ENCODE data around the gene PROB1. TPM values are rescaled to one million over a fixed set of nuclear protein-coding genes. Genes with fewer than 3 reads are reported as not detected.

The PROB1 gene
- total RNA-seq, 3 donors from 2014 or later: 0.58 to 0.98 (median 0.94) TPM

- ATAC-seq: no peak
- no peak for TF ChIP-seq CTCF (IDR thresholded peaks at IDR 0.05)
- H3K36me3 ChIP-seq (ENCODE audit: low read depth): no peaks in the 10 kb centered on the region
- no peaks in the 10 kb centered on the region for H3K9me3 ChIP-seq
- DNase-seq: no peak
- peaks cover 3% of the 10 kb centered on the region for H3K4me1 ChIP-seq (ENCODE audit: low read depth)
- intact Hi-C loops (cut with DNase I, micrococcal nuclease): no loop called here
- no peak overlapping the region for H3K4me3 ChIP-seq
Observed at GRCh38 chr5:139435676-139436075, 40.8 kb upstream of the PROB1 start.

- Histone ChIP-seq H3K9me3 (no peaks in the 10 kb centered on the region), H3K4me1 (ENCODE audit: low read depth) (no peaks in the 10 kb centered on the region), H3K4me3 (no peak overlapping the region), H3K36me3 (ENCODE audit: low read depth) (no peaks in the 10 kb centered on the region)
- intact Hi-C loops (cut with DNase I, micrococcal nuclease): no loop called here
- TF ChIP-seq CTCF (IDR thresholded peaks at IDR 0.05): no peak
- ATAC-seq (no peak), DNase-seq (no peak)
Observed at GRCh38 chr5:139431706-139432105, 36.8 kb upstream of the PROB1 start.

GRCh38 chr5:139430015-139430414 lies 35.1 kb upstream of the PROB1 start:
- TF ChIP-seq CTCF (IDR thresholded peaks at IDR 0.05): no peak
- no peaks in the 10 kb centered on the region for H3K9me3 ChIP-seq
- H3K4me1 ChIP-seq (ENCODE audit: low read depth): no peaks in the 10 kb centered on the region
- ATAC-seq (no peak), DNase-seq (no peak)
- no peak overlapping the region for H3K4me3 ChIP-seq
- H3K36me3 ChIP-seq (ENCODE audit: low read depth): no peaks in the 10 kb centered on the region
- intact Hi-C loops (cut with DNase I, micrococcal nuclease): no loop called here

- DNase-seq: no peak
- no peaks in the 10 kb centered on the region for H3K9me3 ChIP-seq
Observed at GRCh38 chr5:139426203-139426885, 31.4 kb upstream of the PROB1 start.

GRCh38 chr5:139425497-139425896 lies 30.6 kb upstream of the PROB1 start:
- DNase-seq (no peak), ATAC-seq (no peak)
- H3K4me3 ChIP-seq: no peak overlapping the region
- H3K9me3 ChIP-seq: no peaks in the 10 kb centered on the region
- no peaks in the 10 kb centered on the region for H3K36me3 ChIP-seq (ENCODE audit: low read depth)
- TF ChIP-seq CTCF (IDR thresholded peaks at IDR 0.05): no peak
- H3K4me1 ChIP-seq (ENCODE audit: low read depth): no peaks in the 10 kb centered on the region
- intact Hi-C loops (cut with DNase I, micrococcal nuclease): no loop called here

More at GRCh38 chr5:139426203-139426885, 31.4 kb upstream of the PROB1 start:
- intact Hi-C loops (cut with DNase I, micrococcal nuclease): no loop called here
- Histone ChIP-seq H3K4me3 (no peak overlapping the region), H3K4me1 (ENCODE audit: low read depth) (no peaks in the 10 kb centered on the region), H3K36me3 (ENCODE audit: low read depth) (no peaks in the 10 kb centered on the region)
- TF ChIP-seq CTCF (IDR thresholded peaks at IDR 0.05): no peak
- no peak for ATAC-seq

All from mucosa of descending colon (tissue), 3 donors.